Measurements from ENCODE around the gene SLC38A4.

DNA sequence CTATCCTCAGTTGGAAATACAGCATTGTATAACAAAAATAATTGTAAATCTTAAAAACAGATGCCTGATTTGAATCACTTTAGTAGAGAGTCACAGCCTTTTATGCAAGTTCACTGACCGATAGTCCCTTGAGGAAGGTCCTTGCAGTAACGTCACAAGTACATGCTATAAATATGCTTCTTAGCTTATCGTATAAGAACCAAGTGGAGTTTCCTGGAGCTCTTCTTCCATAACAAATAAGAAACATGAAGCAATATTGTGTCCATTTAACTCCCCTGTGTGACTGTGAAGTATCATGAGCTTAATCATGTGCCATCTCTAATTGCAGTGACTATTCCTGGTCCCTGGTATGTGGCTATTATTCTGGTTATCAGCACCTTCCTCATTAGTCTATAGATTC lies 107.9 kb downstream of the SLC38A4 start:
- TF ChIP-seq CTCF (IDR thresholded peaks at IDR 0.05), result no peak
- no peak for TF ChIP-seq POLR2A (IDR thresholded peaks at IDR 0.05)
